NT2/D1 (cell line): Measurements from ENCODE around the gene THAP2.

Experiments used
- DNase-seq: peaks from one replicate; pipeline ENCODE4 v3.0.0-alpha.2; 2011; ENCODE audit warnings: low read depth, low spot score
- H3K27me3 ChIP-seq: 2 replicates; pipeline ENCODE4 v1.6.0; 2011; ENCODE audit warnings: mild to moderate bottlenecking; ENCODE audit not compliant: insufficient read length, insufficient read depth
- H3K36me3 ChIP-seq: 2 replicates; pipeline ENCODE4 v1.6.1; 2011; ENCODE audit warnings: mild to moderate bottlenecking, low read length, mixed read lengths; ENCODE audit not compliant: insufficient read depth, insufficient read length
- H3K4me1 ChIP-seq: 2 replicates; pipeline ENCODE4 v1.5.1; 2011; ENCODE audit not compliant: insufficient read depth, insufficient read length
- H3K4me3 ChIP-seq: 2 replicates; pipeline ENCODE4 v1.5.1; 2011; ENCODE audit warnings: low read depth; ENCODE audit not compliant: insufficient read length
- H3K9ac ChIP-seq: 2 replicates; pipeline ENCODE4 v1.6.0; 2011; ENCODE audit warnings: low read depth; ENCODE audit not compliant: insufficient read length
- H3K9me3 ChIP-seq: 2 replicates; pipeline ENCODE4 v1.5.1; 2011; ENCODE audit warnings: mild to moderate bottlenecking, low read length; ENCODE audit not compliant: insufficient read depth
- SUZ12 ChIP-seq: IDR thresholded peaks from 2 replicates; pipeline ENCODE4 v1.6.1; 2011; ENCODE audit not compliant: insufficient read length, insufficient read depth; ENCODE audit errors: extremely low read depth
- YY1 ChIP-seq: IDR thresholded peaks from 2 replicates; pipeline ENCODE4 v1.6.1; 2011; ENCODE audit not compliant: insufficient read length, insufficient read depth
- ZNF274 ChIP-seq: IDR thresholded peaks from 2 replicates; pipeline ENCODE4 v1.6.1; 2011; ENCODE audit warnings: mild to moderate bottlenecking, low read depth, low read length

THAP2 gene

GRCh38 chr12:71638499-71638898 is 25.6 kb upstream of the THAP2 start:
- H3K36me3 ChIP-seq: peaks cover 95% of the 10 kb centered on the region
- no peak for DNase-seq
- TF ChIP-seq ZNF274: no peak
- no peak for TF ChIP-seq YY1
- TF ChIP-seq SUZ12: no peak
- no peak overlapping the region for H3K9ac ChIP-seq
- H3K4me3 ChIP-seq: no peak overlapping the region
- no peaks in the 10 kb centered on the region for H3K27me3 ChIP-seq
- H3K4me1 ChIP-seq: peaks cover 4% of the 10 kb centered on the region
- H3K9me3 ChIP-seq: no peaks in the 10 kb centered on the region

DNA sequence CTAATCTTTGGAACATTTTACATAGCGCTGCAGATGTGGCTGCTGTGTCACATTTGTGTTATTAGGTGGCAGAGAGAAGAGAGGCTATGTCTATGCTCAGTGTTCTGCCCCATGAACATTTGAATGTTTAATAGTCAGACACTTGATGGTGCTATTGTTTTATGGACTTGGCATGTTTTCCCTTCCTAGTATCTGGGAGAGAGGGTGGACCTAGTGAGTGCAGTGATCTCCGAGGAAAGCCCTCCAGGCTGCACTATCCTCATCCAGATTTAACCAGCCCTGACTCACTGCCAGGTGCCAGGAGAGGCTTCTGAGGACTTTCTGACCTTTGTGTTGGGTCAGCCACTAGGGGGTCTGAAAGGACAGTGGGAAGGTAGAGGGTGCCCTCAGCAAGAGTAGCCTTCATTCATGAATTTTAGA is 24.8 kb upstream of the THAP2 start:
- TF ChIP-seq SUZ12 (no peak), ZNF274 (no peak), YY1 (no peak)
- no peak overlapping the region for H3K4me3 ChIP-seq
- peaks cover 4% of the 10 kb centered on the region for H3K4me1 ChIP-seq
- no peak overlapping the region for H3K9ac ChIP-seq
- H3K36me3 ChIP-seq: peaks cover 95% of the 10 kb centered on the region
- H3K9me3 ChIP-seq: no peaks in the 10 kb centered on the region
- no peak for DNase-seq
- H3K27me3 ChIP-seq: no peaks in the 10 kb centered on the region

GRCh38 chr12:71640316-71640715 is 23.8 kb upstream of the THAP2 start:
- TF ChIP-seq YY1: no peak
- TF ChIP-seq SUZ12: no peak
- TF ChIP-seq ZNF274: no peak
- H3K9me3 ChIP-seq: no peaks in the 10 kb centered on the region
- no peaks in the 10 kb centered on the region for H3K27me3 ChIP-seq
- peaks cover 4% of the 10 kb centered on the region for H3K4me1 ChIP-seq
- H3K4me3 ChIP-seq: no peak overlapping the region
- no peak overlapping the region for H3K9ac ChIP-seq
- peaks cover 95% of the 10 kb centered on the region for H3K36me3 ChIP-seq
- no peak for DNase-seq

DNA sequence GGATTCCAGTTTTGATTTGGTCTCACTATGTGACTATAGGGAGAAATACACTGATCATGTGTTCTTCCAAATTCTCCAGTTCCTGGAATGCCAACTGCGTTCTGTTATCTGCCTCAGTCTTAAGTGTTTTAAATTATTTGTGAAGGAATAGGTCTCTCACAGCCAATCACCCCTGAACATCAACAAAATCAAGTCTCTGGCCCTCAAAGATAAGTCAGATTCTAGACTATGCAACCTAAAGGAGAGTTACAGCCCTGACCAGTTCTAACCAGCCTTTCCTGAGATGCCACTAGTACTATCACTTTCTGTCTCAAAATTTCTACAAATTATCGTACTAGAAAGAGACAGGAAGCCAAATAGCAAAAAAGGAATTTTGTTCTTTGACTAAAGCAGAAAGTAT is 22.7 kb upstream of the THAP2 start:
- Histone ChIP-seq H3K4me3 (no peak overlapping the region), H3K27me3 (no peaks in the 10 kb centered on the region), H3K9ac (no peak overlapping the region), H3K9me3 (no peaks in the 10 kb centered on the region), H3K36me3 (peaks cover 94% of the 10 kb centered on the region), H3K4me1 (peaks cover 4% of the 10 kb centered on the region)
- DNase-seq: no peak
- TF ChIP-seq YY1 (no peak), SUZ12 (no peak), ZNF274 (no peak)

DNA sequence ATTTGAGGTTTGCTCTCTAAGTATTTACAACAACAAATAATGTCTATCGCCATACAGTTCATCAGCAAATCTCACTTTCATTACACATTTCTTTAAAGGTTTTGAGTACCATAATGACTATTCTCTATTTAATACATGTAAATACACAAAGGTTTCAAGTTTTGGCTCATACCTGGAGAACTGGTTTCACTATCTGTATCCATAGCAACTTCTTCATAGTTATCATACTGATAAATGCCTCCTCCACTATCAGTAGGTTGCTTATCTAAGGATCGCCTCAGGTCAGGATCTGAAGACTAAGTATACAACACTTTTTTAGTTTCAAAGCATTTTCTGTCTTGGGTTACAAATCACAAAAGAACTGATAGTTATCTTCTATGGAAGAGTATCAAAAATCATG is 21.8 kb upstream of the THAP2 start:
- Histone ChIP-seq H3K4me3 (no peak overlapping the region), H3K9me3 (no peaks in the 10 kb centered on the region), H3K9ac (no peak overlapping the region), H3K4me1 (peaks cover 4% of the 10 kb centered on the region), H3K36me3 (peaks cover 94% of the 10 kb centered on the region), H3K27me3 (no peaks in the 10 kb centered on the region)
- TF ChIP-seq SUZ12: no peak
- TF ChIP-seq YY1: no peak
- no peak for TF ChIP-seq ZNF274
- no peak for DNase-seq

- no peak for TF ChIP-seq SUZ12
- DNase-seq: no peak
Observed at GRCh38 chr12:71645268-71645667, 18.8 kb upstream of the THAP2 start.

GRCh38 chr12:71646512-71646911 is 17.6 kb upstream of the THAP2 start:
- Histone ChIP-seq H3K9me3 (no peaks in the 10 kb centered on the region), H3K27me3 (no peaks in the 10 kb centered on the region), H3K4me3 (no peak overlapping the region), H3K9ac (no peak overlapping the region), H3K4me1 (no peaks in the 10 kb centered on the region), H3K36me3 (peaks cover 85% of the 10 kb centered on the region)
- TF ChIP-seq YY1: no peak
- no peak for TF ChIP-seq ZNF274
- no peak for TF ChIP-seq SUZ12
- no peak for DNase-seq

More at GRCh38 chr12:71645268-71645667, 18.8 kb upstream of the THAP2 start:
- no peak overlapping the region for H3K4me3 ChIP-seq
- no peak overlapping the region for H3K9ac ChIP-seq
- peaks cover 2% of the 10 kb centered on the region for H3K4me1 ChIP-seq
- peaks cover 85% of the 10 kb centered on the region for H3K36me3 ChIP-seq
- no peaks in the 10 kb centered on the region for H3K27me3 ChIP-seq
- no peaks in the 10 kb centered on the region for H3K9me3 ChIP-seq

- H3K4me3 ChIP-seq: no peak overlapping the region
- no peak for DNase-seq
- no peaks in the 10 kb centered on the region for H3K4me1 ChIP-seq
- no peak overlapping the region for H3K9ac ChIP-seq
- no peaks in the 10 kb centered on the region for H3K27me3 ChIP-seq
- peaks cover 82% of the 10 kb centered on the region for H3K36me3 ChIP-seq
- TF ChIP-seq YY1: no peak
- no peak for TF ChIP-seq SUZ12
- no peak for TF ChIP-seq ZNF274
- H3K9me3 ChIP-seq: peaks cover 4% of the 10 kb centered on the region; the same call in 1 of the 2 replicates
Observed at GRCh38 chr12:71648537-71648936, 15.6 kb upstream of the THAP2 start.
